K562 (cell line): ENCODE data around the gene LST1. TPM values are rescaled to one million over a fixed set of nuclear protein-coding genes. Genes with fewer than 3 reads are reported as not detected.

Source experiments
- ARID1B ChIP-seq: fragments of 450-650 bp; IDR thresholded peaks from 2 replicates; pipeline ENCODE4 v1.6.1; 2016; ENCODE audit warnings: antibody characterized with exemption, mild to moderate bottlenecking, inconsistent platforms
- BACH1 ChIP-seq: fragments of 200-800 bp; sonication (Bioruptor generic); IDR thresholded peaks from 2 replicates; pipeline ENCODE4 v1.6.1; 2016; ENCODE audit warnings: missing genetic modification characterization, missing compliant biosample characterization
- CC2D1A ChIP-seq: fragments of 450-650 bp; IDR thresholded peaks from 2 replicates; pipeline ENCODE4 v1.6.1; 2017; ENCODE audit warnings: mild to moderate bottlenecking
- CHCHD3 ChIP-seq: fragments of 250-450 bp; sonication (Bioruptor Pico); IDR thresholded peaks from 2 replicates; pipeline ENCODE4 v2.1.2; 2022; ENCODE audit warnings: mild to moderate bottlenecking
- CHD2 ChIP-seq: IDR thresholded peaks from 2 replicates; pipeline ENCODE4 v1.6.1; 2011; ENCODE audit warnings: low read depth, low read length
- FOS ChIP-seq: IDR thresholded peaks from 3 replicates; pipeline ENCODE4 v1.6.1; 2011; ENCODE audit not compliant: insufficient read length; ENCODE audit errors: extremely low read depth
- FOSL1 ChIP-seq: fragments of 200-800 bp; sonication (Bioruptor generic); conservative IDR thresholded peaks from 2 replicates; pipeline ENCODE4 v1.6.1; 2016; ENCODE audit warnings: missing genetic modification characterization, missing compliant biosample characterization
- FOXP1 ChIP-seq: sonication (generic); formaldehyde crosslinking; IDR thresholded peaks from 2 replicates; pipeline ENCODE4 v1.8.0; 2022; ENCODE audit warnings: mild to moderate bottlenecking, missing genetic modification reagents
- HEY1 ChIP-seq: fragments of 250-450 bp; sonication (Bioruptor Pico); IDR thresholded peaks from 2 replicates; pipeline ENCODE4 v1.5.0; 2020; ENCODE audit warnings: mild to moderate bottlenecking, moderate library complexity, borderline replicate concordance
- HNRNPLL ChIP-seq: fragments of 200-400 bp; formaldehyde crosslinking; IDR thresholded peaks from 2 replicates; pipeline ENCODE4 v1.6.1; 2017; ENCODE audit warnings: low read length, low read depth, mild to moderate bottlenecking; ENCODE audit not compliant: poor library complexity, severe bottlenecking
- MEIS2 ChIP-seq: fragments of 450-650 bp; IDR thresholded peaks from 2 replicates; pipeline ENCODE4 v1.6.1; 2014; ENCODE audit warnings: mild to moderate bottlenecking; ENCODE audit not compliant: partially characterized antibody
- RB1 ChIP-seq: fragments of 450-650 bp; IDR thresholded peaks from 2 replicates; pipeline ENCODE4 v1.6.1; 2017; ENCODE audit warnings: low read depth, mild to moderate bottlenecking
- SOX6 ChIP-seq: fragments of 450-650 bp; IDR thresholded peaks from 2 replicates; pipeline ENCODE4 v1.6.1; 2014; ENCODE audit warnings: mild to moderate bottlenecking
- TARDBP ChIP-seq: fragments of 450-650 bp; IDR thresholded peaks from 2 replicates; pipeline ENCODE4 v1.6.1; 2016
- XRCC5 ChIP-seq: fragments of 200-400 bp; formaldehyde crosslinking; IDR thresholded peaks from 2 replicates; pipeline ENCODE4 v1.6.1; 2017; ENCODE audit warnings: low read depth, mild to moderate bottlenecking, low read length
- ZNF3 ChIP-seq: fragments of 250-450 bp; sonication (Bioruptor Pico); IDR thresholded peaks from 2 replicates; pipeline ENCODE4 v1.5.0; 2021; ENCODE audit warnings: mild to moderate bottlenecking, moderate library complexity
- ZNF668 ChIP-seq: fragments of 250-450 bp; sonication (Bioruptor Pico); IDR thresholded peaks from 2 replicates; pipeline ENCODE4 v1.8.0; 2022; ENCODE audit warnings: mild to moderate bottlenecking, inconsistent platforms
- polyA plus RNA-seq, 8 experiments: library from polyadenylated mRNA; depleted of rRNA in 4 of 8; stranded (reverse) in 5 of 8; unstranded in 3 of 8; fragments of >200 nt; fragmentation: Nextera tagmentation in 2 of 8; fragmentation: Illumina TruSeq in 1 of 8; extraction: Ambion mirVana in 2 of 8; extraction: Trizol in 1 of 8; gene quantifications; 2 replicates each; pipeline versions ENCODE4 v1.2.1 to v1.2.3, GENCODE V29; 2011 to 2014; ENCODE audit warnings: inconsistent platforms in 1 of 8, missing spikeins in 1 of 8
- total RNA-seq, 7 experiments: library from RNA; depleted of rRNA in 6 of 7; stranded (reverse); fragments of >200 nt in 6 of 7; fragmentation: Illumina TruSeq in 2 of 7; extraction: Trizol in 2 of 7; gene quantifications; 2 replicates each; pipeline versions ENCODE4 v1.2.1 to v1.2.3, GENCODE V29; 2011 to 2021; ENCODE audit warnings: low replicate concordance in 1 of 7
- TF ChIP-seq, protein P1 (sequence below): fragments of 250-450 bp; sonication (Bioruptor Pico); IDR thresholded peaks from 2 replicates; pipeline ENCODE4 v1.8.0; 2021; ENCODE audit warnings: borderline replicate concordance, mild to moderate bottlenecking, moderate library complexity; ENCODE audit not compliant: poor library complexity, severe bottlenecking
- TF ChIP-seq, protein P2 (sequence below): fragments of 450-650 bp; IDR thresholded peaks from 2 replicates; pipeline ENCODE4 v1.7.1; 2018; ENCODE audit warnings: mild to moderate bottlenecking, low read depth; ENCODE audit not compliant: partially characterized antibody
- TF ChIP-seq, protein P3 (sequence below): sonication (generic); formaldehyde crosslinking; IDR thresholded peaks from 2 replicates; pipeline ENCODE4 v1.8.1; 2023; ENCODE audit warnings: mild to moderate bottlenecking, missing genetic modification reagents
- TF ChIP-seq, protein P4 (sequence below): IDR thresholded peaks from 2 replicates; pipeline ENCODE4 v1.6.1; 2016; ENCODE audit warnings: missing genetic modification characterization, missing compliant biosample characterization
- TF ChIP-seq, protein P5 (sequence below): fragments of 450-650 bp; IDR thresholded peaks from 2 replicates; pipeline ENCODE4 v1.6.1; 2014; ENCODE audit warnings: low read depth, mild to moderate bottlenecking, moderate library complexity, borderline replicate concordance

Gene LST1
- total and polyA plus RNA-seq, 9 of the 15 experiments (the other 6 are each of a cell fraction or from before 2014, with no cell fraction given) = 0.82 to 7.8 (median 1.7) TPM

DNA sequence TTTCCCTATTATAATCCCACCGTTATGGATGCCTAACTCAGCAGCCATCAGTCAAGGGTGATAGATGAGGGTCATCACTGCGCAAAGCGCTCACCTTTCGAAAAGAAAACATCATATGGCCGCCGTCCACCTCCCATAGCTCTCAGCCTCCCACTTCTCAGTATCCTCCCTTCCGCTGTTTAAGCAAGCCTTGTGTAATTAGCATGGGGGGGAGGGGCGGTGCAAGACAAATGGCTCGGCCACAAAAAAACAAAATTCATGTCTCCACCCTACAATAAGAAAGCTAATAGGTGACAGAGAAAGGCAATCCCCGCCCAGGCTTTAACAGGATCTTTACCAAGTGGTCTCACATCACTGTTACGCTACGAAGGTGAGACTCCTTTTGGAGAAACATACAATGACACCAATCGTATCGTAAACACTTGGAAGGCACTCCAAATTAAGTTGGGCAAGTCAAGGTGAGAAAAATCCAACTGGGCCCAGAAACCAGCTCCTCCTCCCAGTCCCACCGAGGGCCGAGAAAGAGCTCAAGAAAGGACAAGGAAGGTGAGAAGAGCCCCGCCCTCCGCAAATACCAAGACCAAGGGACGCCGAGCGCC is 44.9 kb upstream of the LST1 start (continued):
- 0 out of 2 replicates have a peak, but pooled peaks have one; percentile 31 for TF ChIP-seq ZNF668
- no peak; the same call in 1 of the 2 replicates for TF ChIP-seq BACH1 (tag)
- no peak; the same call in 1 of the 2 replicates for TF ChIP-seq RB1
- no peak for TF ChIP-seq CC2D1A
- no peak for TF ChIP-seq CHCHD3 (CRISPR knock-in tag)
- no peak for TF ChIP-seq ZNF3
- 0 out of 2 replicates have a peak, but pooled peaks have one; percentile 31 for TF ChIP-seq FOXP1
- TF ChIP-seq, protein P1, sequence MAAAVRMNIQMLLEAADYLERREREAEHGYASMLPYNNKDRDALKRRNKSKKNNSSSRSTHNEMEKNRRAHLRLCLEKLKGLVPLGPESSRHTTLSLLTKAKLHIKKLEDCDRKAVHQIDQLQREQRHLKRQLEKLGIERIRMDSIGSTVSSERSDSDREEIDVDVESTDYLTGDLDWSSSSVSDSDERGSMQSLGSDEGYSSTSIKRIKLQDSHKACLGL (CRISPR knock-in tag) = peak; percentile 3
- TF ChIP-seq XRCC5 = 0 out of 2 replicates have a peak, but pooled peaks have one; percentile 26
- no peak for TF ChIP-seq SOX6
- TF ChIP-seq TARDBP = peak; percentile 20; the same call in 1 of the 2 replicates
- TF ChIP-seq, protein P2, sequence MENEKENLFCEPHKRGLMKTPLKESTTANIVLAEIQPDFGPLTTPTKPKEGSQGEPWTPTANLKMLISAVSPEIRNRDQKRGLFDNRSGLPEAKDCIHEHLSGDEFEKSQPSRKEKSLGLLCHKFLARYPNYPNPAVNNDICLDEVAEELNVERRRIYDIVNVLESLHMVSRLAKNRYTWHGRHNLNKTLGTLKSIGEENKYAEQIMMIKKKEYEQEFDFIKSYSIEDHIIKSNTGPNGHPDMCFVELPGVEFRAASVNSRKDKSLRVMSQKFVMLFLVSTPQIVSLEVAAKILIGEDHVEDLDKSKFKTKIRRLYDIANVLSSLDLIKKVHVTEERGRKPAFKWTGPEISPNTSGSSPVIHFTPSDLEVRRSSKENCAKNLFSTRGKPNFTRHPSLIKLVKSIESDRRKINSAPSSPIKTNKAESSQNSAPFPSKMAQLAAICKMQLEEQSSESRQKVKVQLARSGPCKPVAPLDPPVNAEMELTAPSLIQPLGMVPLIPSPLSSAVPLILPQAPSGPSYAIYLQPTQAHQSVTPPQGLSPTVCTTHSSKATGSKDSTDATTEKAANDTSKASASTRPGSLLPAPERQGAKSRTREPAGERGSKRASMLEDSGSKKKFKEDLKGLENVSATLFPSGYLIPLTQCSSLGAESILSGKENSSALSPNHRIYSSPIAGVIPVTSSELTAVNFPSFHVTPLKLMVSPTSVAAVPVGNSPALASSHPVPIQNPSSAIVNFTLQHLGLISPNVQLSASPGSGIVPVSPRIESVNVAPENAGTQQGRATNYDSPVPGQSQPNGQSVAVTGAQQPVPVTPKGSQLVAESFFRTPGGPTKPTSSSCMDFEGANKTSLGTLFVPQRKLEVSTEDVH = no peak
- TF ChIP-seq MEIS2 = peak; percentile 44
- TF ChIP-seq, protein P3, sequence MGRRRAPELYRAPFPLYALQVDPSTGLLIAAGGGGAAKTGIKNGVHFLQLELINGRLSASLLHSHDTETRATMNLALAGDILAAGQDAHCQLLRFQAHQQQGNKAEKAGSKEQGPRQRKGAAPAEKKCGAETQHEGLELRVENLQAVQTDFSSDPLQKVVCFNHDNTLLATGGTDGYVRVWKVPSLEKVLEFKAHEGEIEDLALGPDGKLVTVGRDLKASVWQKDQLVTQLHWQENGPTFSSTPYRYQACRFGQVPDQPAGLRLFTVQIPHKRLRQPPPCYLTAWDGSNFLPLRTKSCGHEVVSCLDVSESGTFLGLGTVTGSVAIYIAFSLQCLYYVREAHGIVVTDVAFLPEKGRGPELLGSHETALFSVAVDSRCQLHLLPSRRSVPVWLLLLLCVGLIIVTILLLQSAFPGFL (CRISPR knock-in tag) = 0 out of 2 replicates have a peak, but pooled peaks have one; percentile 16
- 0 out of 2 replicates have a peak, but pooled peaks have one; percentile 24 for TF ChIP-seq FOSL1 (tag)
- peak; percentile 48; the same call in 1 of the 2 replicates for TF ChIP-seq CHD2
- no peak for TF ChIP-seq FOS
- TF ChIP-seq HEY1 (CRISPR knock-in tag) = no peak
- TF ChIP-seq HNRNPLL = peak; percentile 42
- TF ChIP-seq, protein P4, sequence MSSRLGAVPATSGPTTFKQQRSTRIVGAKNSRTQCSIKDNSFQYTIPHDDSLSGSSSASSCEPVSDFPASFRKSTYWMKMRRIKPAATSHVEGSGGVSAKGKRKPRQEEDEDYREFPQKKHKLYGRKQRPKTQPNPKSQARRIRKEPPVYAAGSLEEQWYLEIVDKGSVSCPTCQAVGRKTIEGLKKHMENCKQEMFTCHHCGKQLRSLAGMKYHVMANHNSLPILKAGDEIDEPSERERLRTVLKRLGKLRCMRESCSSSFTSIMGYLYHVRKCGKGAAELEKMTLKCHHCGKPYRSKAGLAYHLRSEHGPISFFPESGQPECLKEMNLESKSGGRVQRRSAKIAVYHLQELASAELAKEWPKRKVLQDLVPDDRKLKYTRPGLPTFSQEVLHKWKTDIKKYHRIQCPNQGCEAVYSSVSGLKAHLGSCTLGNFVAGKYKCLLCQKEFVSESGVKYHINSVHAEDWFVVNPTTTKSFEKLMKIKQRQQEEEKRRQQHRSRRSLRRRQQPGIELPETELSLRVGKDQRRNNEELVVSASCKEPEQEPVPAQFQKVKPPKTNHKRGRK (tag) = no peak
- TF ChIP-seq, protein P5, sequence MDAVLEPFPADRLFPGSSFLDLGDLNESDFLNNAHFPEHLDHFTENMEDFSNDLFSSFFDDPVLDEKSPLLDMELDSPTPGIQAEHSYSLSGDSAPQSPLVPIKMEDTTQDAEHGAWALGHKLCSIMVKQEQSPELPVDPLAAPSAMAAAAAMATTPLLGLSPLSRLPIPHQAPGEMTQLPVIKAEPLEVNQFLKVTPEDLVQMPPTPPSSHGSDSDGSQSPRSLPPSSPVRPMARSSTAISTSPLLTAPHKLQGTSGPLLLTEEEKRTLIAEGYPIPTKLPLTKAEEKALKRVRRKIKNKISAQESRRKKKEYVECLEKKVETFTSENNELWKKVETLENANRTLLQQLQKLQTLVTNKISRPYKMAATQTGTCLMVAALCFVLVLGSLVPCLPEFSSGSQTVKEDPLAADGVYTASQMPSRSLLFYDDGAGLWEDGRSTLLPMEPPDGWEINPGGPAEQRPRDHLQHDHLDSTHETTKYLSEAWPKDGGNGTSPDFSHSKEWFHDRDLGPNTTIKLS = no peak
- no peak for TF ChIP-seq ARID1B
